Right lobe of liver (tissue), 6 donors: ENCODE data around the gene MRPS33. TPM values are rescaled to one million over a fixed set of nuclear protein-coding genes. Genes with fewer than 3 reads are reported as not detected.

Experiments
- ATAC-seq, 4 donors: fragments of 200-7000 bp; cut with Tn5 transposase; one replicate each; pipeline ENCODE4 v1.9.1; 2020; ENCODE audit warnings: mild to moderate bottlenecking in 4 of 4, moderate library complexity in 4 of 4
- DNase-seq, 3 donors: peaks; one replicate each; pipeline ENCODE4 v3.0.0-alpha.2; 2020
- H3K27ac ChIP-seq, 3 donors: fragments of 200-600 bp; one replicate each; pipeline ENCODE4 v1.8.0; 2022
- H3K27me3 ChIP-seq, 2 donors: fragments of 200-600 bp; one replicate each; pipeline ENCODE4 v1.8.0; 2022
- H3K36me3 ChIP-seq, 4 donors: fragments of 200-600 bp; sonication (generic) in 1 of 4; one replicate each; pipeline versions ENCODE4 v1.5.1 to v1.8.0; 2017 to 2022; ENCODE audit warnings: control low read depth in 1 of 4
- H3K4me1 ChIP-seq, 4 donors: fragments of 200-600 bp; sonication (generic) in 1 of 4; one replicate each; pipeline versions ENCODE4 v1.5.1 to v1.8.0; 2017 to 2022; ENCODE audit warnings: control low read depth in 1 of 4
- H3K4me3 ChIP-seq, 3 donors: fragments of 200-600 bp; one replicate each; pipeline ENCODE4 v1.8.0; 2022
- H3K9me3 ChIP-seq, 4 donors: fragments of 200-600 bp; sonication (generic) in 1 of 4; one replicate each; pipeline versions ENCODE4 v1.5.1 to v1.8.0; 2017 to 2022; ENCODE audit warnings: control low read depth in 1 of 4
- POLR2A ChIP-seq: fragments of 450-650 bp; IDR thresholded peaks from one replicate; pipeline ENCODE4 v1.6.1; 2017; ENCODE audit warnings: antibody characterized with exemption, mild to moderate bottlenecking
- WGBS: methylation state at CpG from one replicate; pipeline ENCODE4 v1.1.6; 2018; ENCODE audit warnings: low coverage, low lambda C conversion rate; ENCODE audit not compliant: insufficient coverage; ENCODE audit errors: missing lambda C conversion rate; 5-methylcytosine and 5-hydroxymethylcytosine counted together
- intact Hi-C, 2 donors: fragments of 100-400 bp; cut with DNase I; formaldehyde crosslinking; loops; one replicate each; pipeline versions ENCODE4 v1.11.2 to v1.14.1; 2022
- total RNA-seq, 6 experiments: library from RNA; depleted of rRNA in 2 of 6; stranded (reverse); fragments of >200 nt in 2 of 6; fragmentation: NEBNext Ultra II Directional in 3 of 6; extraction: Animal tissue kit (Norgen Biotek cat#: 25700) in 3 of 6; gene quantifications; one replicate each; pipeline versions ENCODE4 v1.1.0 to v1.2.4, GENCODE V29; 2016 to 2023
- TF ChIP-seq, protein P1 (sequence below), 4 donors: fragments of 200-600 bp in 3 of 4; fragments of 450-650 bp in 1 of 4; IDR thresholded peaks; one replicate each; pipeline versions ENCODE4 v1.5.1 to v1.8.0; 2016 to 2022; ENCODE audit warnings: antibody characterized with exemption in 4 of 4, mild to moderate bottlenecking in 2 of 4
- donor health status: DM: no; HTN: yes; CAD: no.
- donor health status: DM: no; HTN: no; CAD: no.
- donor health status: DM: no; HTN: no; CAD: no.
- donor health status: DM: no; HTN: yes; CAD: no.
- donor health status: DM: no; HTN: yes; CAD: no.

MRPS33 gene
- total RNA-seq, 6 experiments from 2014 or later = 26.0 to 44.4 (median 31.1) TPM

DNA sequence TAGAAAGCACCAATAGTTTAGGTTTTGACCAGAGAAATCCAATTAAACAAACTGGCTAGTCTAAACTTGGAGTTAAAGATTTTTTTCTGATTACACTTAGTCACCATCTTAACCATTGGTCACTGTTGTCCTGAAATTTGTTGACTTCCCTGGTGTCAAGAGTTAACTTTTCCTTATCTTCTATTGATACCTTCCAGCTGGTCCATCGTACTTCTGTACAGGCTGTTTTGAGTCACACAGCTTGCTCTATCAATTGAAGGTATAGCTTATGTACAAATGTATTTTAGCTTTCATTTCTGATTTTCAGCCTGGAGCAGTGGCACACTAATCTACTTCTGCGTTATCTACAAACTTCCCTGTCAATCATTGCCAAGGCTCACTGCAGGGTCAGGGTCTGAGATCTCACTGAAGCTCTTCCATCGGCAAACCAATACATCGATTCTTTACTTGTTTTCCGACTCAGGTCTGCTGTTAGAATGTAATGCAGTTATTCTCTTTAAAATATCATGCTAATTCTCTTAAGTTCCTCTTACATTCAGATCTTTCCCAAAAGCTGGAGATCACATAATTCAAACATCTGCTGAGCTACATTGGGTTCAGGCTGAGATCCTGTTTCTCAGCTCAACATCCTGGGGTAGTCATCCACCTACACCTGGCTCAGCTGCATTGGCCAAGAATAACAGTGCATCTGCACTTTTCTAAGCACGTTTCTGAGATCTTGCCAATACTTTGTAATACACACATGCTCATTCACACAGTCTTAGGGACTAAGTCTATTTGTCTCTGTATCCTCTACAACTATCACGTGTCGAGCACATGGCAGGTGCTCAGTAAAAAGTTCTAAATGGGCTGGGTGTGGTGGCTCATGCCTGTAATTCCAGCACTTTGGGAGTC is 11.3 kb downstream of the MRPS33 start:
- H3K9me3 ChIP-seq = no peaks in the 10 kb centered on the region
- 28% methylated on average over 8 of the region's 8 CpGs for WGBS
- TF ChIP-seq, protein P1, sequence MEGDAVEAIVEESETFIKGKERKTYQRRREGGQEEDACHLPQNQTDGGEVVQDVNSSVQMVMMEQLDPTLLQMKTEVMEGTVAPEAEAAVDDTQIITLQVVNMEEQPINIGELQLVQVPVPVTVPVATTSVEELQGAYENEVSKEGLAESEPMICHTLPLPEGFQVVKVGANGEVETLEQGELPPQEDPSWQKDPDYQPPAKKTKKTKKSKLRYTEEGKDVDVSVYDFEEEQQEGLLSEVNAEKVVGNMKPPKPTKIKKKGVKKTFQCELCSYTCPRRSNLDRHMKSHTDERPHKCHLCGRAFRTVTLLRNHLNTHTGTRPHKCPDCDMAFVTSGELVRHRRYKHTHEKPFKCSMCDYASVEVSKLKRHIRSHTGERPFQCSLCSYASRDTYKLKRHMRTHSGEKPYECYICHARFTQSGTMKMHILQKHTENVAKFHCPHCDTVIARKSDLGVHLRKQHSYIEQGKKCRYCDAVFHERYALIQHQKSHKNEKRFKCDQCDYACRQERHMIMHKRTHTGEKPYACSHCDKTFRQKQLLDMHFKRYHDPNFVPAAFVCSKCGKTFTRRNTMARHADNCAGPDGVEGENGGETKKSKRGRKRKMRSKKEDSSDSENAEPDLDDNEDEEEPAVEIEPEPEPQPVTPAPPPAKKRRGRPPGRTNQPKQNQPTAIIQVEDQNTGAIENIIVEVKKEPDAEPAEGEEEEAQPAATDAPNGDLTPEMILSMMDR (IDR thresholded peaks at IDR 0.05) = no peak
- TF ChIP-seq POLR2A = no peak
- intact Hi-C loops = no loop called here
- no peaks in the 10 kb centered on the region for H3K27me3 ChIP-seq
- DNase-seq (peak in 1 of 3 donors; percentile 51), ATAC-seq (peak; percentile 45 to 76 (median 70))
- peak overlapping the region in 1 of 3 donors; percentile 36 for H3K27ac ChIP-seq
- peaks cover 0 to 27% (median 11%) of the 10 kb centered on the region in 4 donors for H3K4me1 ChIP-seq
- H3K36me3 ChIP-seq = peaks cover 0 to 21% (median 0%) of the 10 kb centered on the region in 4 donors
- H3K4me3 ChIP-seq = no peak overlapping the region

DNA sequence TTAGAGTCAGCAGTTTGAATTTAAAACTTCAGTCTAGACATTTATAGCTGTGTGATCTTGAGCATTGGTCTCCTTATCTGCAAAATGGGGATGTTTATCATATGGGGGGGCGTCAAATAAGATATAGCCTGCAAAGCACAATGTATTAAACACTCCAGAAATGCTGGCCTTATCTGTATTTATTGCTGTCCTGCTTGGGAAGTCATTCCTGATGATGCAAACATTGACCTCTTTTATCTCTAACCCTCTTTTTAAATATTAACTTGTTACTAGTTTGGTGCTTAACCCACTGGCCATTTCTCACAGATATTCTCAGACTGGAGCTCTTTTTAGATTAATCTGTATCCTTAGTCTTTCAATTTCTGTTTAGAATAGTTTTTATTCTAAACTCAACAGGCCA is 13.2 kb downstream of the MRPS33 start:
- Histone ChIP-seq H3K36me3 (peaks cover 0 to 3% (median 0%) of the 10 kb centered on the region in 4 donors), H3K27me3 (no peaks in the 10 kb centered on the region), H3K4me3 (no peak overlapping the region), H3K27ac (peak overlapping the region in 2 of 3 donors; percentile 42 to 44), H3K4me1 (peaks cover 0 to 27% (median 11%) of the 10 kb centered on the region in 4 donors), H3K9me3 (no peaks in the 10 kb centered on the region)
- TF ChIP-seq POLR2A = no peak
- TF ChIP-seq, protein P1 (IDR thresholded peaks at IDR 0.05) = no peak
- intact Hi-C loops = no loop called here
- DNase-seq (no peak), ATAC-seq (peak; percentile 86 to 90 (median 88))
- WGBS = 10% methylated on average over 1 of the region's 1 CpG

DNA sequence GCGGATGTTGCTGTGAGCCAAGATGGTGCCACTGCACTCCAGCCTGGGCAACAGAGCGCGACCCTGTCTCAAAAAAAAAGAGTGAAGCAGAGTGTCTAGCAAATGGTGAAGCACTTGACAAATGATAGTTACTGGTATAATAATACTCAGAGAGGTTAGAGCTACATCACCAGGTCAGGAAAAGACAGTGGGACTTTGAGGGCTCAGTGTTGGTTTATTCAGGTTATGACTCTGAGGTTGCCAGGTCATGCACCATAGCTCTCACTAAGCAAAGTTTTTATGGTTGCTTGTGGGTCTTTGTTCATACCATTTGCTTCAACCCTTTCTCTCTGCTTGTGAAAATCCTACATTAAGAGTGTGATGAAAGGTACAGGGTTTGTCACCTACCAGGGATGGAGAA is 13.6 kb downstream of the MRPS33 start:
- no peak for TF ChIP-seq POLR2A
- Histone ChIP-seq H3K4me3 (no peak overlapping the region), H3K4me1 (peaks cover 0 to 27% (median 11%) of the 10 kb centered on the region in 4 donors), H3K27ac (peak overlapping the region in 2 of 3 donors; percentile 42 to 44), H3K9me3 (no peaks in the 10 kb centered on the region), H3K27me3 (no peaks in the 10 kb centered on the region), H3K36me3 (no peaks in the 10 kb centered on the region)
- DNase-seq (no peak), ATAC-seq (peak; percentile 36 to 48 (median 46))
- intact Hi-C loops = no loop called here
- 100% methylated on average over 2 of the region's 3 CpGs for WGBS

DNA sequence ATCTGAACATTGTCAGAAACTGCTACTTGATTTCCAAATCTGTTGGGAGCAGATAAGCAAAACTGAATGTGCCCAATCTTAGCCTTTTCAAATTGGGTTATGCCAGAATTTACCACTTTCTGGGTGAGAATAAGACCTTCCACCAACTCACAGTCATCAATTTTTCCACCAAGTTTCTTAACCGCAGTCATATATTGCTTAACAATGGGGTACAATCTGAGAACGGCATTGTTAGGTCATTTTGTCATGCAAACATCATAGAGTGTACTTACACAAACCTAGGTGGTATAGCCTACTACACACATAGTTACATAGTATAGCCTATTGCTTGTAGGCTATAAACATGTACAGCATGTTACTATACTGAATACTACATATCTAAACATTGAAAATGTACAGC is 16.0 kb downstream of the MRPS33 start:
- Histone ChIP-seq H3K36me3 (no peaks in the 10 kb centered on the region), H3K4me3 (no peak overlapping the region), H3K9me3 (no peaks in the 10 kb centered on the region), H3K27ac (no peak overlapping the region), H3K27me3 (no peaks in the 10 kb centered on the region), H3K4me1 (peaks cover 0 to 27% (median 11%) of the 10 kb centered on the region in 4 donors)
- ATAC-seq (no peak), DNase-seq (no peak)
- intact Hi-C loops = no loop called here
- TF ChIP-seq POLR2A = no peak
- WGBS = 57% methylated on average over 2 of the region's 2 CpGs

DNA sequence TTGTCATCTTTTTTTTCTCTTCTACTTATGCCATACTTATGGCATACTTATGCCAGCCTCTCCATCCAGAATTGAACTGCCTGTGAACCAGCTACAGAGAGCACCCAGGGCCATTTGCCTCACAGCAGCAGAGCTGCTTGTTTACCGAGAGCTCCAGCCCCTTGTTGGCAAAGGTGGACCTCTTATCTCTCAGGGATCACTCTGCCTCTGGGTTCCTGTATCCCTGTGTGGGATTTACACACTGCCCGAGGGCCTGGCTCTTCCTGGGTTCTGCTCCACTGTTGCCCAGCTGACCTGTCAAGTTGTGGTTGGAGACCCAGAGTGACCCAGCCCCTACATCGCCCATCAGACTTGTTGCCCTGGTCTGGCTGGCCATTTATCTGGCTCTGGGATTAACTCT is 22.3 kb downstream of the MRPS33 start:
- H3K36me3 ChIP-seq = no peaks in the 10 kb centered on the region
- H3K9me3 ChIP-seq = no peaks in the 10 kb centered on the region
- ATAC-seq (no peak), DNase-seq (no peak)
- peaks cover 0 to 8% (median 4%) of the 10 kb centered on the region in 4 donors for H3K4me1 ChIP-seq
- H3K4me3 ChIP-seq = no peak overlapping the region
- no peak overlapping the region for H3K27ac ChIP-seq
- TF ChIP-seq, protein P1 (IDR thresholded peaks at IDR 0.05) = no peak
- TF ChIP-seq POLR2A = no peak
- H3K27me3 ChIP-seq = no peaks in the 10 kb centered on the region
- intact Hi-C loops = no loop called here
- 73% methylated on average over 2 of the region's 3 CpGs for WGBS
